Lower leg skin (tissue), 3 donors: ENCODE measurements around the gene ERCC6.

ENCODE experiments used
- CTCF ChIP-seq, 3 donors: fragments of 450-650 bp; IDR thresholded peaks; one replicate each; pipeline ENCODE4 v1.5.1; 2016; ENCODE audit warnings: antibody characterized with exemption in 3 of 3, mild to moderate bottlenecking in 3 of 3, moderate library complexity in 2 of 3
- POLR2A ChIP-seq, 2 donors: fragments of 450-650 bp; IDR thresholded peaks; one replicate each; pipeline ENCODE4 v1.6.1; 2016 to 2017; ENCODE audit warnings: antibody characterized with exemption in 2 of 2, mild to moderate bottlenecking in 1 of 2, moderate library complexity in 1 of 2

- TF ChIP-seq CTCF (IDR thresholded peaks at IDR 0.05) (no peak), POLR2A (IDR thresholded peaks at IDR 0.05) (no peak)
Observed at GRCh38 chr10:49519717-49520116, 19.2 kb downstream of the ERCC6 start.
